HPDE6-E6E7 (cell line): Measurements from ENCODE around the gene MGAT1.
"Not testable (repeated sequence)": the region's sequence is repeated elsewhere in the genome, so short reads cannot be mapped to it uniquely, and the experiment has no call there.

Source experiments
- DNase-seq: peaks from one replicate; pipeline ENCODE4 v3.0.0; 2011; ENCODE audit warnings: missing footprints; ENCODE audit errors: extremely low spot score

The MGAT1 gene

GRCh38 chr5:180802325-180803180 is at the start of gene MGAT1:
MGAT1 (minus strand) TSS chr5:180802806; CDS start chr5:180792971, 9,835 bp downstream.
- DNase-seq = peak; percentile 57

GRCh38 chr5:180850434-180851078 is 48.0 kb upstream of the MGAT1 start:
- no peak for DNase-seq

GRCh38 chr5:180849827-180850226 is 47.2 kb upstream of the MGAT1 start:
- no peak for DNase-seq

- DNase-seq = no peak
These were observed 46.3 kb upstream of the MGAT1 start for GRCh38 chr5:180848878-180849277.

- DNase-seq = no peak
These were observed 45.7 kb upstream of the MGAT1 start for GRCh38 chr5:180848265-180848664.

GRCh38 chr5:180847026-180847425 is 44.4 kb upstream of the MGAT1 start:
- DNase-seq = no peak

- DNase-seq = no peak
These were observed 42.3 kb upstream of the MGAT1 start for GRCh38 chr5:180844858-180845257.

- DNase-seq = no peak
These were observed 41.8 kb upstream of the MGAT1 start for GRCh38 chr5:180844432-180844831.

GRCh38 chr5:180839935-180840334 is 37.3 kb upstream of the MGAT1 start:
- DNase-seq = no peak

- DNase-seq = no peak
These were observed 36.6 kb upstream of the MGAT1 start for GRCh38 chr5:180839227-180839626.

GRCh38 chr5:180837478-180837877 is 34.9 kb upstream of the MGAT1 start:
- DNase-seq = no peak

GRCh38 chr5:180832638-180833068 is 30.0 kb upstream of the MGAT1 start:
- DNase-seq = no peak

GRCh38 chr5:180831139-180832093 is 28.8 kb upstream of the MGAT1 start:
- peak; percentile 87 for DNase-seq

GRCh38 chr5:180830253-180831138 is 27.9 kb upstream of the MGAT1 start:
- DNase-seq = peak; percentile 34

GRCh38 chr5:180829726-180830125 is 27.1 kb upstream of the MGAT1 start:
- DNase-seq = no peak

GRCh38 chr5:180828756-180829531 is 26.3 kb upstream of the MGAT1 start:
- DNase-seq = not testable (repeated sequence)

GRCh38 chr5:180827374-180827773 is 24.8 kb upstream of the MGAT1 start:
- DNase-seq = not testable (repeated sequence)

GRCh38 chr5:180825768-180826525 is 23.3 kb upstream of the MGAT1 start:
- DNase-seq = peak; percentile 81
